GM18502 (cell line): ENCODE measurements around the gene VSNL1.

Experiments used
- ATAC-seq: cut with Tn5 transposase; IDR thresholded peaks from one replicate; pipeline ENCODE4 v1.9.1; 2021; ENCODE audit warnings: mild to moderate bottlenecking; ENCODE audit not compliant: unreplicated experiment, poor library complexity

Gene VSNL1

DNA sequence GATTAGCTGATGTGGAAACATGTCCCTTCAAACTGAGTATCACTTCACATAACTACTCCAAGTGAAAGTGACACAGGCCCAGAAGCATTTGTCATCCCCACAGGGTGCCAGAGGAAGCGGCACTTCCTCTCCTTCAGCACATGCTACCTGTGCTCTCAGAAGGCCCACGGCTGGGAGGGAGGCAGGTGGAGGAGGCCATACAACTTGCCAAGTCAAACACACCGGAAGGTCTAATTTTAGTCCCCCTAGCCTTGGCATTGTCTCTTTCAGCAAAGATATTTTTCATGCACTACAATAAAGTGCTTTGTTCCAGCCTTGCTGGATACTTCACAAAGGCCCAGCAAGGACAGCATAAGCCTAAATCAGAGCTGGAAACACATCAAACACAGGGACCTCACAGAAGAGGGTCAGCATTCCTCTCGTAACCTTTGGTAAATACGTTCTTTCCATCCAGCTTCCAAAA lies 38.0 kb downstream of the VSNL1 start:
- peak; percentile 89 for ATAC-seq

DNA sequence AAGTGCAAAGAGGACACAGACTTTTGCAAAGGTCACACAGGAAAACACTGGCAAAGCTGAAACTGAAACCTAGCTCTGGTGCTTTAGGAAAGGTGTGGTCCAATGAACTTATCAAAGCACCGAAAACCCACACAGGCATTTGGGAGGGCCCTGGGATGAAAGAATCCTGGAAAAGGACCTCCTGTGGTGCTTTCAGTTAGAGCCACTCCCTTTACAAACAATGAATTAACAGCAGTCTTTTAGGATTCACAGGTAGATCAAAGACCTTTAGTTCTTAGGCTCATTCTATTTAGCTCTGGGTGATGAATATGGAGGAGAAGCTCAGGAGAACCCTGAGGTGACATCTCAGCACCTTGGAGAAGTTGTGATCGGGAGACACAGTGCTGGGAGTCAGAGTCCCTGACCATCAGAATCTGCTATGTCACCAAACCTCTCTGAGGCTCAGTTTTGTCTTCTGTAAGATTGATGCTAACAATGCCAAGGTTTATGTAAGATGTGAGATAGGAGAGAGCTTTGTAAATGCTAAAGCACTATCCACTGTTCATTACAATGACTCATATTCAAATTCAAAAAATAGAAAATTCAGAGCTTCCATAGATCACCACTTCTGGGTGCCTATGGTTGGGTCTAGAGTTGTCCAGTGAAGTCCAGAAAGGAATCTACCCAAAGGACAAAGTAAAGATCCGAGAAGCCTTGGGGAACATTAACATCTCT lies 39.3 kb downstream of the VSNL1 start:
- no peak for ATAC-seq

DNA sequence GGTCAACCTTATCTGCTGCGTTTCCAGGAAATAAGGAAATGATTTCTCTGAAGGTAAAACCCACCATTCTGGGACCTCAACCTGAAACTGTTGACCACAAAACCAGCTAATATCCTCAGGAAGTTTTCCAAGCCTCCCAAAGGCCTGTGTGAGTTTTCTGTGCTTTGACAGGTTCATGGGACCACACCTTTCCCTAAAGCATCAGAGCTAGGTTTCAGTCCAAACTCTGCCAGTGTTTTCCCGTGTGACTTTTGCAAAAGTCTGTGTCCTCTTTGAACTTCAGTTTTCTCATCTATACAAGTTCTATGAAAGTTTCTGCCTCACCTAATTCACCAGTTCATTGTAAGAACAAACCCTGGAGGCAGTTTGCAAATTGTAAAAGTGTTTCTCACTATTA lies 39.8 kb downstream of the VSNL1 start:
- no peak for ATAC-seq

DNA sequence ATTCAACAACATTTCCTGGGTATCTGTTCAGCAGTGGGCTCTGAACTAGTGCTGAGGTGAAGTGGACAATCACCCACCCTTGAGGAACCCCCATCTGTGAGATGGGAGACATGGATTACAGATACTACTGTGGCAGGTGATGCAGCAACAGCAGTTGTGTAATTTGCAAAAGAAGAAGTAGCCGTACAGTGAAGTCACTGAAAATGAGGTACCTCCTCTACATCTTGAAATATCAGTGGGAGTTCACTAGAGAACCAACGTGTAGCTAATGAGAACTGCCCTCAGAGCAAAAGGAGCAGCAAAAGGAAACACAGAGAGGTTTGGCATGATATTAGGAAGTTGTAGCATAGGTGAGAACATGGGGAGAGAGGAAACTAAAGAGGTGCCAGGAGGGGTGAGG lies 41.3 kb downstream of the VSNL1 start:
- no peak for ATAC-seq

DNA sequence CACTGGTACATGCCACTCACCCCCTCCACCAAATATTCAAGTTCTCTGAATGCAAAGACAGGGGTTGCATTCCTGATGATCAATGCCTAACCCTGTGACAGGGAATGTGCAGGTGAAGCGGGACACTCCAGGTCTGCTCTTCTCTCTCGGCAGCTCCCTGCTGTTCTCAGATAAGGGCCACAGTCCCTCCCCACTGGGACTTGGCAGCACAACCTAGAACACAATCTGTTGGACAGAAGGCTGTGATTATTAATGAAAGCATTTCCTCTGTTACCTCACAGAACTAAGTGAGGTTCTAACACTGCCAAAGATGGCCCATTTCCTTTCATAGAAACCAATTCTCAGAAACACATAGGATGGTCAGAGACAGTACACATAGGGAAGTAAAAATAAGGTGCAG lies 42.7 kb downstream of the VSNL1 start:
- ATAC-seq: no peak

DNA sequence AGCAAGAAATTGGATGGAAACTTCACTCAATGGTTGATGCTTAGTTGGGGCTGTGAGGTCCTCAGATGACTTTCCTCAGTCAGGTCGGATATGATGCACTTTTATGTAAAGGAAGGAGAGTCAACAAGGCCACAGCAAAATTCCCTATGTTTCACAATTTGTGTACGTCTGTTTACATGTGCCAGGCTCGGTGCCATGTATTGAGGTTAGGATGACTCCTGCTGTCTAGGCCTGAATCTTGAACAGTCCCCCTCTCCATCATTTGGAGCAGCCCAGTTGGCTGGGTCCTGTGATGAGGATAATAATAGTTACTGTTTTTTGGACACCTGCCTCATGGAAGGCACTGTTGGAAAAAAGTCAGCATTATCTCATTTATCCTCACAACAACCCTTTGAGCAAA lies 43.1 kb downstream of the VSNL1 start:
- ATAC-seq: no peak

DNA sequence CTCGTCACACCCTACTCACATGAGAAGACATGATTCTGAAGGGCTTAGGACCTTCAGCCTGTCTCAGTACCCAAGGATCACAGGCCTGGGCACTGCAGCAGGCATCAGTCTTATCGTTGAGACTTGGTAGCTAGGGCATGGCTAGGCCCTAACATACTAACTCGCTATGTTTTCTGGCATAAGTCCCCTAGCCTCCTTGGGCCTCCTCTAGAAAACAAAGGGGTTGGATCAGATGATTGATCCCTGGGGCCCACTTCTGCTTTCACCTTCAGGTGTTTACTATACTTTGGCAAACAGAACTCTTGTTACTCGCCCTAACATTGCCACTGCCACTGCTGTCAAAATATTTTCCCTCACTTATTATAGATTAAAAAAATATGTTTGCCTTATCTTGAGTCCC lies 44.2 kb downstream of the VSNL1 start:
- no peak for ATAC-seq

DNA sequence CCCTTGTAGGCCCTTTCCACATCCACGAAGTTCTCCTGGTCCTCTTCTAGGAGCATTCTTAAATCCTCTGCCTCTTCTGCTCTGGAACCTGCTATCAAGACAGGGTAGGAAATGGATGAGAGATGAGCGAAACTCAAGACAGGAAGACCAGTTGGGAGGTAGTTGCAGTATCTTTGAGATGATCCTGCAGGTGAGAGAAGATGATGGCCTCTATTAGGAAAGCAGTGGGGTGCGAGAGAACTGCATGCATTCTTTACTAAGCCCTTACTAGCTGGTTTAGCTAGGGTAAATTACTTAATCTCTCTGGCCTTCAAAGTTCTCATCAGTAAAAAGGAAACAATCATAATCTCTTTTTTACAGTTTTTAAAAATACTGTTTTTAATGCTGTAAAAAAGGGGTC lies 47.0 kb downstream of the VSNL1 start:
- ATAC-seq: no peak

DNA sequence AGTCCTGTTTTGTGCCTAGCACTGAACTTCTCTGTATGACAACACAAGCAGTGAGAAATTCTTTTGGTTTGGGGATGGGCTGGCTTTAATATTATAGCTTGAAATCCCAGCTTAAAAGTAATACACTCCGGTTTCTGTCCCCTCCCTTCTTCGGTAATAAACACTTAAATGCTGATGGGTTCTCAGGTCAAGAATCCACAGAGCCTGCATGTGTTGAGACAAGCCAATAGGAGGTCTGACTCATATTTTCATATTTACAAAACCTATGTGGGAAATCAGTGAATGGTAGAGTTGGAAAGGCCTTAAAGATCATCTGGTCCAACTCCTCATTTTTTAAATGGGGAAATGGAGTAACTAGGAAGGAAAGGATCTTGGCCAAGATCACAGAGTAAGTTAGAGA lies 47.5 kb downstream of the VSNL1 start:
- no peak for ATAC-seq

DNA sequence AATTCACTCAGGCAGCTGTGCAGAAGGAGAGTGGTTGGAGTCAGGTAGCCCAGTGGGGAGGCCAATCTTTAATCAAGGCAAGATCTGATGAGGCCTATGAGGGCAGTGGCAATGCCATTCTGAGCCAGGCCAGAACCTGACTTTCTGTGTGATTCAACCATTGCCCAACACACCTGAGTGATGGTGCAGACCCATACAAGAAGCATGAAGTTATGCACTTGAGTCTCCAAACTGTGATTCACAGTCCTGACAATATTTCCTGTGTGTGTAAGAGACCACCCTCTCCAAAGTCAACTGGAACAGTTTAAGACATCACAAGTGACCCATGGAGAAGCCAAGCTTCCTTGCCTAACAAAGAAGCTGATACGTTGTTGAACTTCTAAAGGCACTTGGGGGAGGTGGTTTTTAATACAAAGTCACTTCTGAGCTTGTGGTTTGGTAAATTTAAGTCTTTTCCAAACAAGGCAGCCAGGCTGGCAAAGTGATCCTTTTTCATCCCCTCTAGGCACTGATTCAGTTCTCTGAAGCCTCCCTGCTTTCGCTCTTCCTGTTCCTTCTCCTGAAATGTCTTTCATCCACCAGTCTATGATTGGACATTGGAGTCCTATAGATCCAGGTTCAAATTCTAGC lies 49.0 kb downstream of the VSNL1 start:
- ATAC-seq: no peak

DNA sequence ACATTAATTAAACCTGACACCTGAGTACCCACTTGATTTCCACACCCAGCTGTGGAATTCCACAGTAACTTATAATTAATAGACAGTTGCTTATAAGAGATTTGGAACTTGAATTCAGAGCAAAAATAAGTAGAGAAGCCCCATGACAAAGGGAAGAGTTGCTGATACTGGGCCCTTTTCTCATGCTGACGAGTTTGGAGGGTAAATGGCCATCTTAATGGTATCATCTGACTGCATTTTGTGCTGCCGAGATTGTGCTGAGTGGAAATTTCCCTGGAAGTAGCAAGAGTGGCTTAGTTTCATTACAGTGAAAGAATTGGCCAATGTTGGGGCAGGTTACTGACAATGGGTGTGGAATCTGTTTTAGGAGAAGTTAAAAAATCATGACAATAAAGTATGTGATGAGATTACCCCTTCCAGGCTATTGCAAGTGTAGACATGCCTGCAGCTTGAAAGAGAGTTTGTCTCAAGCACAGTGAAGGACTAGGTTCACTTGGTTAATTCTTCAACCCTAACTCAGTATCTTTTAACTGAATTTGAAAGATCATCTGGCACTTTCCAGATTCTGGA lies 49.9 kb downstream of the VSNL1 start:
- ATAC-seq: no peak

DNA sequence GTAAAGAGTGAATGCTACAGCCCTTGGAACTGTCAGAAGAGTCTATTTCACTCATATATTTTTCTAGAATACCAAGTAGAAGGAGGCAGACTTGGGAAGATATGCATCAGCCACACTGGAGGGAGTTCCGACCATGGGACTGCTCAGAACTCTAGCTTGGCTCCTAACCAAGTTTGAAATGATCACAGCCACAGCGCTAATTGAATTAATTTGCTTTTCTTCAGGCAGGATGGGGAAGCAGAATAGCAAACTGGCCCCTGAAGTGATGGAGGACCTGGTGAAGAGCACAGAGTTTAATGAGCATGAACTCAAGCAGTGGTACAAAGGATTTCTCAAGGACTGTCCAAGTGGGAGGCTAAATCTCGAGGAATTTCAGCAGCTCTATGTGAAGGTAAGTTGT lies 51.4 kb downstream of the VSNL1 start:
- ATAC-seq: no peak

DNA sequence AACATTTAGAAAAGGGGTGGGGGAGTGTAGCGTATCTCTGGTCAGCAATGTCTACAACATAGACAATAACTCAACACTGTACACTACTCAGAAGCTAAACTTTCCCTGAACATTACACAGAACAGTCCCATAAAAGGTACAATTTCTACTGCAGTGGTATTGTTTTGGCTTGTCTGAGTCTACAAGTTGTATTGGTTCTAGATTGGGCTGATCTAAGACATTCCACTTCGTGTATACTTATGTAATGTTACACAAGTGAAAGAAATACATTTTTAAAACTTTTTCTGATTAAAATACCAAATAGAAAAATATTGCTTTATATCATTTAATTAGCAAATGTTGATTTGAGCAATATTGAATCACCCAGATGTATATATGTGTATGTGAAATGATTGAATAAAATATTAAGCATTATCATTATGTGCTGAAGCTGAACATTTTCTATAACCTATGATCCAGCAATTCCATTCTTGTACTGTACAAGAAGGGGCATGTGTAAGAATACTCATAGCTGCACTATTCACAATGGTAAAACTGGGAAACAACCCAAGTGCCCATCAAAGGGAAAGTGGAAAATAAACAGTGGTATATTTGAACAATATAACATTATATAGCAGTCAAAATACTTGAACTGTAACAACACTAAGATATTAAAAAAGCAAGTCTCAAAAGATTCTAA lies 52.4 kb downstream of the VSNL1 start:
- ATAC-seq: no peak

DNA sequence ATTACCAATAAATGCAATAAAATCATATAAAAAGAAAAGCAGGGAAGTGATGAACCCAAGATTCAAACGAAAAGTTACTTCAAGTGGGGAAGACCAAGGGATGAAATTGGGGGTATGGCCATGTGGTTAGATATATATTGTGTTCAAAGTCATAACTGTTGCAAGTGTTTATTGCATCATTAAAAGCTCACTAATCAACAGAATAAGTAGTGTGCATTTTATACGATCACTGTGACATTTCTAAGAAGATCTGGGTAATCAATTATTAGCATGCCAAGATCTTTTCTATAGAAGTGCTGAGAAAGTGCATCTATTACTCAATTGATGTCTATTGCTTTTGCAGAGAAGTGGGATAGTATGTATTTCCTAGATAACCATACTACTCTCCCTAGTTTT lies 52.9 kb downstream of the VSNL1 start:
- no peak for ATAC-seq

DNA sequence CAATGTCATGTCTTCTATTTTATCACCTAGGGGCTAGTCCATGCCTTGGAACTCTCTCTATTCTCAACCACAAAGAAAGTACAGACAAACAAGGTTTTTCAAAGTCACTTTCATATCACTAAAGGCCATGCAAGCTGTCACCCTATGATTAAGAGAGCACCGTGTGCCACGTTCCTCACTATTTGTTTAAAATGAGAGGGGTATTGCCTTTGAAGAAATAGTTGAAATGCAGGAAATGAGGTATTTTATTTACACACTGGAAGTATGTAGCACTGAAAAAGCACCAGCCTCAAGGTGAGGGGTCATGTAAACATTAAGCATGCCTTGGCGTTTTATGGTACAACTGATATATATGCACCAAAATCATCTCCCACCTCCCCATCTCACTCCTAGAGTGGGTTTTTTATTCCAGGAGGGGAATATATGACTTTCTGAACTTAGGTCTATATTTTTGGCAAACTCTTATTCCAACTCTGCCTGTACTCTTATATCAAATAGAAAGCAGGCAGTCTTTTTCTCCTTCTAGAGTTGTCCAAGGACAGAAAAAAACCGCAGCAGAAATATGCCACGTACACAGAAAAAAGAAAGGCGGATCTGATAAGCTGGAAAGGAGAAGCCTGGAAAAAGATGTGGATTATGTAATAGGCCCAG lies 53.5 kb downstream of the VSNL1 start:
- no peak for ATAC-seq

DNA sequence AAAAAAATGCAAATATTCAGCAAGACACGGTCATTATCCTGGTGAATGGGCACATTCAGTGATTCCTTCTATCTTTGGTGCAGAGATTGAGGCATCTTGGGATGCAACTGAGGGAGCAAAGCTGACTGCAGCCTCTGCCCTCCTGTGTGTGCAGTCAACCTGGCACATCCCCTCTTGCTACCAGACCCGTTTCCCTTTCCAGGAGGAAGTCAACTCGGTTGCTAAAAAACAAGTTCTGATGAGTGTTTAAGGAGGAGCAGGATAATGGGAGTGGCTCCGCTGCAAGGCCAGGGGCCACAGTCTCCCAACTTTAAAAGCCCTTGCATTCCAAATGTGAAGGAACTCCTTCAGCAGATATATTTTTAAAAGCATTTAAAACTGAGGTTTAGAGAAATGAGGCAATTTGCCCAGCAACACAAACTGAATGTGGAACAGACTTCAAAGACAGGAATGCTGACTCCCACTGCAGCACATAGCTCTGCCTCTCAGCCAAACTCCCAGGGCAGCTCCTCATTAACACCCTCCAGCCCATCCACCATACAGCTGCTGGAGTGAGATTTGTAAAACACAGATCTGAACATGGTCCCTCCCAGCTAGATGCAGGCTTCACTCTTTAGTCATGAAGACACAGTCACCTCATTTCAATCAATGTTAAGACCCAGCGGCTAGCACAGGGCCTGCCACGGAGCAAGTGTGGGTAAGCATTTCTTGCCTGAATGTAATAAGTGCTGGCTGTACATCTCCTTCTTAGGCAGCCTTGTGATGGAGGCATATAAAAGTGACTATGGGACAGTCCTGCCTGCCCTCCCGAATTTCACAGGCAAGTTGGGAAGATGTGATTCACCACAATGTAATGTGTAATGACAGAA lies 54.3 kb downstream of the VSNL1 start:
- ATAC-seq: no peak

DNA sequence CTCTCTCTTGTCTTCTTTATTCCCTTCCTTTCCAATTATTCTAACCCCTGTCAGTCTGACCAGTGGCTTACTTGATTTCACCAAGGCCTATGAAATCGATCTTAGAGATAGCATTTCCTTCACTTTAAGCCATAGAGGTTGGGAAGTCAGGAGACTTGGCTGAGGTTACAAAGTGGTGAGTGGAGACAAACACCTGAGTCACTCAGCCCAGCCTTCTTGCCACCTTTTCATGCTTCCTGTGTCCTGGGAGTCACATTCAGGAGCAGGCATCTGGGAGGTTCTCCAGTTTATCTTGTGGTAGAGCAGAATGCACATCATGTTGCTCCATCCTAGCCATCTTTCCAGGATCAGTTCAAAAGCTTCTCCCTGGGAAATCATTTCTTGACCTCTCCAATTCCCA lies 59.1 kb downstream of the VSNL1 start:
- ATAC-seq: no peak

DNA sequence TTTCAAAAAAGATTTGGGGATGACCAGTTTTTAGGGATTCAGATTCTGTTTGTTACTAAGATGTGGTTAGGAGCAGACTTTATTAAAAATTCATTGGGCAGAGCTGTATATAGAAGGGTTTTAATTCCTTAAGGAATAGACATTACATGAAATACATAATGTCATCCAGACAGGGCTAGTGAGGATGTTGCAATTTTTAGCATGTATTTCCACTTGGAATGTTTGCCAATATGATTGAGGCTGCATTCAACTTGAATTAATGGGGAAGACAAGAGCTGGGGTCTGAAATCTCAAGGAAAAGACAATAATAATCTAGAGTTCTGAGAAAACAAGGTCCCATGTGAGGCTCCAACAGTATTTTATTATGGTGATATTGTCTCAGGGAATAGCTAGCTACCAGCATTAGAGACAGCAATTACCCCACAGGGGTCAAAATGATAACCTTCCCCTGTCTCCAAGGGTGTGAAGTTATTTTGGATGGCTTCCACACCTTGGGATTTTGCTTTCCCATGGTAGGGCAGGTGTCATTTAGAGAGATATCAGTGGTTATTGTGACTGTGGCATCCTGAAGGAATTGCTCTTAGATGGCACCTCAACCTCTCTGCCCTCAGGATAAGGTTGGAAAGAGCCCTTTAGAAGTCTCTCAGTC lies 60.2 kb downstream of the VSNL1 start:
- no peak for ATAC-seq

DNA sequence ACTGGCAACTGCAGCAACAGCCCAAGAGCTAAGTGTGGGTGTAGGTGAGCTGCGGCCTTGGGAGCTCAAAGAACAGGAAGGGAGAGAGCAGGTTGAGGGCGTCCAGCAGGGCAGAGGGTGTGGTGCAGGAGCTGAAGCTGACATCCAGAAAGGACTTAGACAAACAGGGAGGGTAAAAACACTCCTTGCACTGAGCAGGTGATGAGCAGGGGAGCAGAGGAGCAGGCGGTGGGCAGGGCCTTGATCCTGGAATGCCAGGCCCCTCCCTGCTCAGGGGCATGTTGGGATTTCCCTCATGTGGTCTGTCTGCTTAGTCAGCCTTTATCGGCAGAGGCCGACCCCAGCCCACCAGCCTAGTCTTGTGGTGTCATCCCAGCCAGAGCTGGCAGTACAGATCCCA lies 63.6 kb downstream of the VSNL1 start:
- ATAC-seq: no peak
